Fibroblast of pulmonary artery (primary cell): Measurements from ENCODE around the gene SKIC2.

Experiments used
- DNase-seq: peaks from one replicate; pipeline ENCODE4 v3.0.0-alpha.2; 2010; ENCODE audit warnings: low read depth
- H3K4me3 ChIP-seq: replicated peaks from 2 replicates; pipeline ENCODE4 v1.5.1; 2011; ENCODE audit warnings: low read depth, mild to moderate bottlenecking, control low read depth, low read length, moderate library complexity
- TF ChIP-seq, protein P1 (sequence below): IDR thresholded peaks from 2 replicates; pipeline ENCODE4 v1.5.1; 2011; ENCODE audit warnings: mild to moderate bottlenecking, control low read depth, low read length, inconsistent platforms; ENCODE audit errors: missing control alignments

Gene SKIC2

DNA sequence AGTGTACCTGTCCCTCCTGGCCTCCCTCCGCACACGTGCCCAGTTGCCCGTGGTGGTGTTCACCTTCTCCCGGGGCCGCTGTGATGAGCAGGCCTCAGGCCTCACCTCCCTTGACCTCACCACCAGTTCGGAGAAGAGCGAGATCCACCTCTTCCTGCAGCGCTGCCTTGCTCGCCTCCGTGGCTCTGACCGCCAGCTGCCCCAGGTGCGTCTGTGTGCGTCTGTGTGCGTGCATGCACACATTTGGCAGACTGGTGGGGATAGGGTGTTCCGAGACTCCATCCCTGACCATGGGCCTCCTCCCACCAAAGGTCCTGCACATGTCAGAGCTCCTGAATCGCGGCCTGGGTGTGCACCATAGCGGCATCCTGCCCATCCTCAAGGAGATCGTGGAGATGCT lies 4.9 kb downstream of the SKIC2 start:
- no peak overlapping the region for H3K4me3 ChIP-seq
- TF ChIP-seq, protein P1, sequence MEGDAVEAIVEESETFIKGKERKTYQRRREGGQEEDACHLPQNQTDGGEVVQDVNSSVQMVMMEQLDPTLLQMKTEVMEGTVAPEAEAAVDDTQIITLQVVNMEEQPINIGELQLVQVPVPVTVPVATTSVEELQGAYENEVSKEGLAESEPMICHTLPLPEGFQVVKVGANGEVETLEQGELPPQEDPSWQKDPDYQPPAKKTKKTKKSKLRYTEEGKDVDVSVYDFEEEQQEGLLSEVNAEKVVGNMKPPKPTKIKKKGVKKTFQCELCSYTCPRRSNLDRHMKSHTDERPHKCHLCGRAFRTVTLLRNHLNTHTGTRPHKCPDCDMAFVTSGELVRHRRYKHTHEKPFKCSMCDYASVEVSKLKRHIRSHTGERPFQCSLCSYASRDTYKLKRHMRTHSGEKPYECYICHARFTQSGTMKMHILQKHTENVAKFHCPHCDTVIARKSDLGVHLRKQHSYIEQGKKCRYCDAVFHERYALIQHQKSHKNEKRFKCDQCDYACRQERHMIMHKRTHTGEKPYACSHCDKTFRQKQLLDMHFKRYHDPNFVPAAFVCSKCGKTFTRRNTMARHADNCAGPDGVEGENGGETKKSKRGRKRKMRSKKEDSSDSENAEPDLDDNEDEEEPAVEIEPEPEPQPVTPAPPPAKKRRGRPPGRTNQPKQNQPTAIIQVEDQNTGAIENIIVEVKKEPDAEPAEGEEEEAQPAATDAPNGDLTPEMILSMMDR = no peak
- DNase-seq = no peak

GRCh38 chr6:31965700-31966099 lies 6.7 kb downstream of the SKIC2 start:
- TF ChIP-seq, protein P1 = no peak
- H3K4me3 ChIP-seq = no peak overlapping the region
- DNase-seq = no peak

DNA sequence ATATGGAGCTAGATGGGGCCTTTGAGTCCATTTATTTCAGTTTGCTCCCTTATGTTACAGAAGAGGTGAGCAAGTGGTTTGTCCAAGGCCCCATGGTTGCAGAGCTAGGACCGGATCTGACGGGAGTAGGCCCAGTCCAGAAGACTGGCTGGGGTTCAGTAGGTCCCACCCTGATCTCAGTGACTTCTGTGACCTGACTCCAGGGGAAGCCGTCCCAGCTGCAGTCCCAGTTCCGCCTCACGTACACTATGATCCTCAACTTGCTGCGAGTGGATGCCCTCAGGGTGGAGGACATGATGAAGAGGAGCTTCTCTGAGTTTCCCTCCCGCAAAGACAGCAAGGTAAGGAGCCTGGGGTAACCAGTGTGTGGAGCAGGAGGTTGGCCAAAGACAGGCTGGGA lies 7.5 kb downstream of the SKIC2 start:
- TF ChIP-seq, protein P1 = no peak
- H3K4me3 ChIP-seq = no peak overlapping the region
- DNase-seq = no peak

DNA sequence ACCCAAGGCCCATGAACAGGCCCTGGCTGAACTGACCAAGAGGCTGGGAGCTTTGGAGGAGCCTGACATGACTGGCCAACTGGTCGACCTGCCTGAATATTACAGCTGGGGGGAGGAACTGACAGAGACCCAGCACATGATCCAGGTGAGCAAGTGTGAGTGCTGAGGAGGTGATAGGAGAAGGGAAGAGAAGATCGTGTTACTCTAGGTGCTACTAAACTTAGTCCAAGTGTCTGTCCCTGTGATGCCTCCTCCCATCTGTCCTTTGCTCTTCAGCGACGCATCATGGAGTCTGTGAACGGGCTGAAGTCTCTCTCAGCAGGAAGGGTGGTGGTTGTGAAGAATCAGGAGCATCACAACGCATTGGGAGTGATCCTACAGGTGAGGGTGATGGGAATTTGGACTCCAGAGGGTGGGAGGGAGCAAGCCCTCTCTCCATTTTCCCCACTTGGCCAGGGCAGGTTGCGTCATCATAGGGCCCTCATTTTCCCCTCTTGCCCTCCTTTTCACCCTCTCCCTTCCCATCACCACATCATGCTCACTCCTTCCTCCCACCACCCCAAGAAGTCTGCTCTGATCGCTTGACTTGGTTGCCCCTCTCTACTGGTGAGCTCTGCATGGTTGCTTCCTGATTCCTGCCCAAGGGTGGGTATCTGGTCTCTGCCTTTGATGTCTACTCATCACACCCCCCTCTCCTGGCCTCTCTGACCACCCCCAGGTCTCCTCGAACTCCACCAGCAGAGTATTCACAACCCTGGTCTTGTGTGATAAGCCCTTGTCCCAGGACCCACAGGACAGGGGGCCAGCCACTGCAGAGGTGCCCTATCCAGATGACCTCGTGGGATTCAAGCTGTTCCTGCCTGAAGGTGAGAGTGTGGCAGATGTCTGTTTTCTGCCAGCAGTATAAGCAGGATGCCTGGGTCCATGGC lies 8.3 kb downstream of the SKIC2 start:
- H3K4me3 ChIP-seq = no peak overlapping the region
- DNase-seq = no peak
- TF ChIP-seq, protein P1 = no peak

DNA sequence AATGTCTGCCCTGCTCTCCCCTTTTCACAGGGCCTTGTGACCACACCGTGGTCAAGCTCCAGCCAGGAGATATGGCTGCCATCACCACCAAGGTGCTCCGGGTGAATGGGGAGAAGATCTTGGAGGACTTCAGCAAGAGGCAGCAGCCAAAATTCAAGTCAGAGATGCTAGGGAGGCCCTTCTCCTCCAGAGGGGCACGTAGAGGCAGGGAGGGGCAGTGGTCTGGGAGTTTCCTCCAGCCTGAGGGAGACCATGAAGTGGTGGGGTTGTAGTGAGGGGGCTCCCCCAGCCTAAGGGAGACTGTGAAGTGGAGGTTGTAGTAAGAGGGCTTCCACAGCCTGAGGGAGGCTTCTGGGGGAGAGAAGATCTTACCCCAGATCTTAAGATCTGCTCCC lies 8.9 kb downstream of the SKIC2 start:
- TF ChIP-seq, protein P1 = no peak
- DNase-seq = no peak
- H3K4me3 ChIP-seq = no peak overlapping the region

- DNase-seq = no peak
- TF ChIP-seq, protein P1 = no peak
- H3K4me3 ChIP-seq = no peak overlapping the region
Measured at GRCh38 chr6:31968326-31968725, 9.4 kb downstream of the SKIC2 start.
